Endothelial cell of hepatic sinusoid (primary cell): Measurements from ENCODE around the gene SFMBT1.

Experiments
- in situ Hi-C: cut with HindIII; loops from 2 replicates; pipeline ENCODE4 v1.10.0; 2017; ENCODE audit warnings: low sequenced_read_pairs

Gene SFMBT1

GRCh38 chr3:53003320-53003719, 42.6 kb downstream of the SFMBT1 start:
- in situ Hi-C loops = no loop called here

GRCh38 chr3:52998771-52999513, 46.9 kb downstream of the SFMBT1 start:
- in situ Hi-C loops = no loop called here

- in situ Hi-C loops = no loop called here
Measured at GRCh38 chr3:52990637-52991036, 55.2 kb downstream of the SFMBT1 start.

GRCh38 chr3:52986938-52987337, 58.9 kb downstream of the SFMBT1 start:
- in situ Hi-C loops = no loop called here

- in situ Hi-C loops = no loop called here
Measured at GRCh38 chr3:52986049-52986448, 59.8 kb downstream of the SFMBT1 start.

- in situ Hi-C loops = no loop called here
Measured at GRCh38 chr3:52983828-52984227, 62.0 kb downstream of the SFMBT1 start.

GRCh38 chr3:52983336-52983807, 62.5 kb downstream of the SFMBT1 start:
- in situ Hi-C loops = no loop called here

- in situ Hi-C loops = no loop called here
Measured at GRCh38 chr3:52982839-52983238, 63.0 kb downstream of the SFMBT1 start.

- in situ Hi-C loops = no loop called here
Measured at GRCh38 chr3:52979190-52979983, 66.5 kb downstream of the SFMBT1 start.

- in situ Hi-C loops = no loop called here
Measured at GRCh38 chr3:52978109-52978754, 67.6 kb downstream of the SFMBT1 start.

- in situ Hi-C loops = loop anchor here (5.0 kb wide), 1 partner anchor 47 kb away; no protein-coding TSS in a partner anchor
Measured at GRCh38 chr3:52973806-52974205, 72.1 kb downstream of the SFMBT1 start.

GRCh38 chr3:52971895-52972294, 74.0 kb downstream of the SFMBT1 start:
- in situ Hi-C loops = loop anchor here (5.0 kb wide), 1 partner anchor 45 kb away; no protein-coding TSS in a partner anchor

GRCh38 chr3:52967398-52967797, 78.5 kb downstream of the SFMBT1 start:
- in situ Hi-C loops = no loop called here

- in situ Hi-C loops = no loop called here
Measured at GRCh38 chr3:52962160-52962559, 83.7 kb downstream of the SFMBT1 start.

GRCh38 chr3:52959773-52960172, 86.1 kb downstream of the SFMBT1 start:
- in situ Hi-C loops = no loop called here

GRCh38 chr3:52939600-52939999, 106.3 kb downstream of the SFMBT1 start:
- in situ Hi-C loops = no loop called here

GRCh38 chr3:52934630-52935530, 111.0 kb downstream of the SFMBT1 start:
- in situ Hi-C loops = no loop called here

- in situ Hi-C loops = no loop called here
Measured at GRCh38 chr3:52931889-52932288, 114.0 kb downstream of the SFMBT1 start.

- in situ Hi-C loops = no loop called here
Measured at GRCh38 chr3:52931328-52931727, 114.5 kb downstream of the SFMBT1 start.

- in situ Hi-C loops = no loop called here
Measured at GRCh38 chr3:52930748-52931147, 115.1 kb downstream of the SFMBT1 start.
